ENCODE measurements around the gene TIPIN.
A peak's percentile ranks its signal among the peaks of the same experiment; 100 is the strongest.

The TIPIN gene

GRCh38 chr15:66296186-66296585 lies 60.3 kb downstream of the TIPIN start:
- DNase-seq: no peak

GRCh38 chr15:66294932-66295235 lies 61.6 kb downstream of the TIPIN start:
- no peak for DNase-seq

- no peak for DNase-seq
Measured at GRCh38 chr15:66294157-66294931, 62.1 kb downstream of the TIPIN start.

GRCh38 chr15:66293419-66294156 lies 62.9 kb downstream of the TIPIN start, which contains the start of gene DIS3L:
DIS3L (plus strand) TSS chr15:66293568; CDS start chr15:66293597, 29 bp downstream.
- DNase-seq: peak; percentile 62 to 70

GRCh38 chr15:66292571-66293418 lies 63.7 kb downstream of the TIPIN start:
- no peak for DNase-seq

- DNase-seq: no peak
Measured at GRCh38 chr15:66291816-66292570, 64.5 kb downstream of the TIPIN start.

GRCh38 chr15:66290518-66290917 lies 66.0 kb downstream of the TIPIN start:
- DNase-seq: no peak

GRCh38 chr15:66290007-66290406 lies 66.5 kb downstream of the TIPIN start:
- no peak for DNase-seq

- no peak for DNase-seq
Measured at GRCh38 chr15:66288551-66289185, 67.8 kb downstream of the TIPIN start.

GRCh38 chr15:66288093-66288492 lies 68.4 kb downstream of the TIPIN start:
- no peak for DNase-seq

GRCh38 chr15:66287461-66288057 lies 68.9 kb downstream of the TIPIN start:
- DNase-seq: peak in 1 of 2 donors; percentile 32

Data from CD4-positive, alpha-beta T cell treated with Interferon alpha-2 for 1 hour (primary cell).